ENCODE results near the gene TARBP2.

The TARBP2 gene

DNA sequence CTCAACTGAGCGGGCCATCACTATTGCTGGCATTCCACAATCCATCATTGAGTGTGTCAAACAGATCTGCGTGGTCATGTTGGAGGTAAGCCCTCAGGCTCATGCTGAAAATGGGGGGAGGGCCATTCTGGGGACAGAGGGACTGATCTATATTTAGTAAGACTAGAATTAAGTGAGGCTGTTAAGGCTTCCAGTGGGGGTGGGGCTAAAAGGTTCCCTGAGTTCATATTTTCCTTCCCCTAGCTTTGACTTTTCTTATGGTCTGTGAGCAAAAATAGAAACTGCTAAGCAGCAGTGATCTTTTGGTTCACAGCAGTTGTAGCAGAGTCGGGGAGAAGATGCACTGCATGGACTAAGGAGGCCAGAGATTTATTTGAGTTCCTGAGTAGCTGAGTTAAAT, 40.0 kb upstream of the TARBP2 start:
- TF ChIP-seq CSDC2 (CRISPR knock-in tag; IDR thresholded peaks at IDR 0.05) (no peak), ZNF565 (CRISPR knock-in tag; conservative IDR thresholded peaks at IDR 0.05; ENCODE audit: low read depth) (no peak), ZC3H10 (CRISPR knock-in tag; IDR thresholded peaks at IDR 0.05) (no peak), SNAI2 (CRISPR knock-in tag; IDR thresholded peaks at IDR 0.05) (no peak), BACH2 (CRISPR knock-in tag; IDR thresholded peaks at IDR 0.05; ENCODE audit: borderline replicate concordance) (no peak), RARB (CRISPR knock-in tag; IDR thresholded peaks at IDR 0.05) (no peak), TCF4 (CRISPR knock-in tag; IDR thresholded peaks at IDR 0.05; ENCODE audit: borderline replicate concordance) (no peak)
- TF ChIP-seq, protein P1, sequence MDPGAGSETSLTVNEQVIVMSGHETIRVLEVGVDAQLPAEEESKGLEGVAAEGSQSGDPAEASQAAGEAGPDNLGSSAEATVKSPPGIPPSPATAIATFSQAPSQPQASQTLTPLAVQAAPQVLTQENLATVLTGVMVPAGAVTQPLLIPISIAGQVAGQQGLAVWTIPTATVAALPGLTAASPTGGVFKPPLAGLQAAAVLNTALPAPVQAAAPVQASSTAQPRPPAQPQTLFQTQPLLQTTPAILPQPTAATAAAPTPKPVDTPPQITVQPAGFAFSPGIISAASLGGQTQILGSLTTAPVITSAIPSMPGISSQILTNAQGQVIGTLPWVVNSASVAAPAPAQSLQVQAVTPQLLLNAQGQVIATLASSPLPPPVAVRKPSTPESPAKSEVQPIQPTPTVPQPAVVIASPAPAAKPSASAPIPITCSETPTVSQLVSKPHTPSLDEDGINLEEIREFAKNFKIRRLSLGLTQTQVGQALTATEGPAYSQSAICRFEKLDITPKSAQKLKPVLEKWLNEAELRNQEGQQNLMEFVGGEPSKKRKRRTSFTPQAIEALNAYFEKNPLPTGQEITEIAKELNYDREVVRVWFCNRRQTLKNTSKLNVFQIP (CRISPR knock-in tag; IDR thresholded peaks at IDR 0.05; ENCODE audit: borderline replicate concordance, low read depth), result no peak
- TF ChIP-seq, protein P2, sequence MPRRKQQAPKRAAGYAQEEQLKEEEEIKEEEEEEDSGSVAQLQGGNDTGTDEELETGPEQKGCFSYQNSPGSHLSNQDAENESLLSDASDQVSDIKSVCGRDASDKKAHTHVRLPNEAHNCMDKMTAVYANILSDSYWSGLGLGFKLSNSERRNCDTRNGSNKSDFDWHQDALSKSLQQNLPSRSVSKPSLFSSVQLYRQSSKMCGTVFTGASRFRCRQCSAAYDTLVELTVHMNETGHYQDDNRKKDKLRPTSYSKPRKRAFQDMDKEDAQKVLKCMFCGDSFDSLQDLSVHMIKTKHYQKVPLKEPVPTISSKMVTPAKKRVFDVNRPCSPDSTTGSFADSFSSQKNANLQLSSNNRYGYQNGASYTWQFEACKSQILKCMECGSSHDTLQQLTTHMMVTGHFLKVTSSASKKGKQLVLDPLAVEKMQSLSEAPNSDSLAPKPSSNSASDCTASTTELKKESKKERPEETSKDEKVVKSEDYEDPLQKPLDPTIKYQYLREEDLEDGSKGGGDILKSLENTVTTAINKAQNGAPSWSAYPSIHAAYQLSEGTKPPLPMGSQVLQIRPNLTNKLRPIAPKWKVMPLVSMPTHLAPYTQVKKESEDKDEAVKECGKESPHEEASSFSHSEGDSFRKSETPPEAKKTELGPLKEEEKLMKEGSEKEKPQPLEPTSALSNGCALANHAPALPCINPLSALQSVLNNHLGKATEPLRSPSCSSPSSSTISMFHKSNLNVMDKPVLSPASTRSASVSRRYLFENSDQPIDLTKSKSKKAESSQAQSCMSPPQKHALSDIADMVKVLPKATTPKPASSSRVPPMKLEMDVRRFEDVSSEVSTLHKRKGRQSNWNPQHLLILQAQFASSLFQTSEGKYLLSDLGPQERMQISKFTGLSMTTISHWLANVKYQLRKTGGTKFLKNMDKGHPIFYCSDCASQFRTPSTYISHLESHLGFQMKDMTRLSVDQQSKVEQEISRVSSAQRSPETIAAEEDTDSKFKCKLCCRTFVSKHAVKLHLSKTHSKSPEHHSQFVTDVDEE (CRISPR knock-in tag; IDR thresholded peaks at IDR 0.05), result no peak
- TF ChIP-seq, protein P3, sequence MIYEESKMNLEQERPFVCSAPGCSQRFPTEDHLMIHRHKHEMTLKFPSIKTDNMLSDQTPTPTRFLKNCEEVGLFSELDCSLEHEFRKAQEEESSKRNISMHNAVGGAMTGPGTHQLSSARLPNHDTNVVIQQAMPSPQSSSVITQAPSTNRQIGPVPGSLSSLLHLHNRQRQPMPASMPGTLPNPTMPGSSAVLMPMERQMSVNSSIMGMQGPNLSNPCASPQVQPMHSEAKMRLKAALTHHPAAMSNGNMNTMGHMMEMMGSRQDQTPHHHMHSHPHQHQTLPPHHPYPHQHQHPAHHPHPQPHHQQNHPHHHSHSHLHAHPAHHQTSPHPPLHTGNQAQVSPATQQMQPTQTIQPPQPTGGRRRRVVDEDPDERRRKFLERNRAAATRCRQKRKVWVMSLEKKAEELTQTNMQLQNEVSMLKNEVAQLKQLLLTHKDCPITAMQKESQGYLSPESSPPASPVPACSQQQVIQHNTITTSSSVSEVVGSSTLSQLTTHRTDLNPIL (CRISPR knock-in tag; IDR thresholded peaks at IDR 0.05; ENCODE audit: low read depth), result no peak
- ATAC-seq, result no peak

DNA sequence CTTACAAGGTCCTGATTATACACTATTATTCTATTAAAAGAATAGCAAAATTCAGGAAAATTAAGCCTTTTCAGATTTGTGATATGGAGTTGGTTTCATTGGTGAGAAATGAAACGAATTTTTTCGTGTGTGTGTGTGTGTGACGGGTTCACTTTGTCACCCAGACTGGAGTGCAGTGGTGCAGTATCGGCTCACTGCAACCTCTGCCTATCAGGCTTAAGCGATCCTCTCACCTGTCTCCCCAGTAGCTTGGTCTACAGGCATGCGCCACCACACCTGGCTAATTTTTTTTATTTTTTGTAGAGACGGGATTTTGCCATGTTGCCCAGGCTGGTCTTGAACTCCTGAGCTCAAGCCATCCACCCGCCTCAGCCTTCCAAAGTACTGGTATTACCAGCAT, 39.5 kb upstream of the TARBP2 start:
- no peak for ATAC-seq

DNA sequence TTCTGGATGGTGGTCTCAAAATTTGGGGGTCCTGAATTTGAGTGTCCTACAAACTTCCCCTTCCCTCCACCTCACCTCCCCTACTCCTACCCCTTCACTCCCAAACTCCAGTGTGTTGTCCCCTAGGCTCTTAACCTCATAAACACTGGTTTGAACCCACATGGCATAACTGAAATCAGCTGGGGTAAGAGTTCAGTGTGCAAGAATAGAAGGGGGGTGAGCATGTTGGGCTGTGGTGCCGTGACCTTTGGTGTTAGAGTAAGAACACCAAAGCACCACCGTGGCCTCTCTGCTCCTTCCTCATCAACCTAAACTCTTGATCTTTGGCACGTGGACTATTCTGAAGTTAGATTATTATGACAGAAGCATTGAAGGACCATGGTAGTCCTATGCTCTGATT, 38.1 kb upstream of the TARBP2 start:
- ATAC-seq, result no peak
- TF ChIP-seq BACH2 (CRISPR knock-in tag; IDR thresholded peaks at IDR 0.05; ENCODE audit: borderline replicate concordance), result no peak
- TF ChIP-seq ZNF70 (CRISPR knock-in tag; IDR thresholded peaks at IDR 0.05), result no peak
- TF ChIP-seq PPARA (CRISPR knock-in tag; IDR thresholded peaks at IDR 0.05; ENCODE audit: borderline replicate concordance), result no peak
- TF ChIP-seq, protein P4, sequence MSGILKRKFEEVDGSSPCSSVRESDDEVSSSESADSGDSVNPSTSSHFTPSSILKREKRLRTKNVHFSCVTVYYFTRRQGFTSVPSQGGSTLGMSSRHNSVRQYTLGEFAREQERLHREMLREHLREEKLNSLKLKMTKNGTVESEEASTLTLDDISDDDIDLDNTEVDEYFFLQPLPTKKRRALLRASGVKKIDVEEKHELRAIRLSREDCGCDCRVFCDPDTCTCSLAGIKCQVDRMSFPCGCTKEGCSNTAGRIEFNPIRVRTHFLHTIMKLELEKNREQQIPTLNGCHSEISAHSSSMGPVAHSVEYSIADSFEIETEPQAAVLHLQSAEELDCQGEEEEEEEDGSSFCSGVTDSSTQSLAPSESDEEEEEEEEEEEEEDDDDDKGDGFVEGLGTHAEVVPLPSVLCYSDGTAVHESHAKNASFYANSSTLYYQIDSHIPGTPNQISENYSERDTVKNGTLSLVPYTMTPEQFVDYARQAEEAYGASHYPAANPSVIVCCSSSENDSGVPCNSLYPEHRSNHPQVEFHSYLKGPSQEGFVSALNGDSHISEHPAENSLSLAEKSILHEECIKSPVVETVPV (CRISPR knock-in tag; IDR thresholded peaks at IDR 0.05), result no peak
- TF ChIP-seq TCF4 (CRISPR knock-in tag; IDR thresholded peaks at IDR 0.05; ENCODE audit: borderline replicate concordance), result no peak
- TF ChIP-seq ISL1 (CRISPR knock-in tag; IDR thresholded peaks at IDR 0.05), result no peak

More for the DNA sequence above, 39.5 kb upstream of the TARBP2 start:
- TF ChIP-seq, protein P5, sequence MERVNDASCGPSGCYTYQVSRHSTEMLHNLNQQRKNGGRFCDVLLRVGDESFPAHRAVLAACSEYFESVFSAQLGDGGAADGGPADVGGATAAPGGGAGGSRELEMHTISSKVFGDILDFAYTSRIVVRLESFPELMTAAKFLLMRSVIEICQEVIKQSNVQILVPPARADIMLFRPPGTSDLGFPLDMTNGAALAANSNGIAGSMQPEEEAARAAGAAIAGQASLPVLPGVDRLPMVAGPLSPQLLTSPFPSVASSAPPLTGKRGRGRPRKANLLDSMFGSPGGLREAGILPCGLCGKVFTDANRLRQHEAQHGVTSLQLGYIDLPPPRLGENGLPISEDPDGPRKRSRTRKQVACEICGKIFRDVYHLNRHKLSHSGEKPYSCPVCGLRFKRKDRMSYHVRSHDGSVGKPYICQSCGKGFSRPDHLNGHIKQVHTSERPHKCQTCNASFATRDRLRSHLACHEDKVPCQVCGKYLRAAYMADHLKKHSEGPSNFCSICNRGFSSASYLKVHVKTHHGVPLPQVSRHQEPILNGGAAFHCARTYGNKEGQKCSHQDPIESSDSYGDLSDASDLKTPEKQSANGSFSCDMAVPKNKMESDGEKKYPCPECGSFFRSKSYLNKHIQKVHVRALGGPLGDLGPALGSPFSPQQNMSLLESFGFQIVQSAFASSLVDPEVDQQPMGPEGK (CRISPR knock-in tag; IDR thresholded peaks at IDR 0.05; ENCODE audit: borderline replicate concordance), result no peak
- TF ChIP-seq ZC3H10 (CRISPR knock-in tag; IDR thresholded peaks at IDR 0.05) (no peak), ZFP30 (CRISPR knock-in tag; IDR thresholded peaks at IDR 0.05) (no peak), BACH2 (CRISPR knock-in tag; IDR thresholded peaks at IDR 0.05; ENCODE audit: borderline replicate concordance) (no peak), CSDC2 (CRISPR knock-in tag; IDR thresholded peaks at IDR 0.05) (no peak), OSR1 (CRISPR knock-in tag; IDR thresholded peaks at IDR 0.05) (no peak), ZNF70 (CRISPR knock-in tag; IDR thresholded peaks at IDR 0.05) (no peak), RARB (CRISPR knock-in tag; IDR thresholded peaks at IDR 0.05) (no peak), ISL1 (CRISPR knock-in tag; IDR thresholded peaks at IDR 0.05) (no peak), GLIS3 (CRISPR knock-in tag; IDR thresholded peaks at IDR 0.05) (no peak), TOX (CRISPR knock-in tag; IDR thresholded peaks at IDR 0.05; ENCODE audit: borderline replicate concordance) (no peak), ZFP3 (CRISPR knock-in tag; IDR thresholded peaks at IDR 0.05) (no peak), SNAI2 (CRISPR knock-in tag; IDR thresholded peaks at IDR 0.05) (no peak), TCF4 (CRISPR knock-in tag; IDR thresholded peaks at IDR 0.05; ENCODE audit: borderline replicate concordance) (no peak)
- TF ChIP-seq, protein P4 (CRISPR knock-in tag; IDR thresholded peaks at IDR 0.05), result no peak

Data from SK-N-SH treated with all-trans-retinoic acid at 6 μM for 48 hours (cell line).